ENCODE data around the gene ADAMTS2. TPM values are rescaled to one million over a fixed set of nuclear protein-coding genes. Genes with fewer than 3 reads are reported as not detected.

ADAMTS2 gene
- total and polyA plus RNA-seq, 2 donors from 2014 or later, result 2.0 to 13.6 TPM

- H3K9me3 ChIP-seq (ENCODE audit: control insufficient read depth in 2 of 3, insufficient read depth in 1 of 3, low read length in 3 of 3), result no peaks in the 10 kb centered on the region
- intact Hi-C loops (cut with DNase I), result no loop called here
- H3K36me3 ChIP-seq (ENCODE audit: control insufficient read depth in 2 of 3, insufficient read depth in 3 of 3, low read length in 3 of 3), result no peaks in the 10 kb centered on the region
- no peak overlapping the region for H3K27ac ChIP-seq (ENCODE audit: low read depth in 2 of 2, low read length in 2 of 2)
- no peak overlapping the region for H3K9ac ChIP-seq (ENCODE audit: low read length in 3 of 3)
- FAIRE-seq (no peak), DNase-seq (peak in 1 of 5 donors; percentile 30)
- no peak for TF ChIP-seq CTCF (IDR thresholded peaks at IDR 0.05; ENCODE audit: borderline replicate concordance, extremely low read depth, insufficient read depth)
- no peaks in the 10 kb centered on the region for H3K4me1 ChIP-seq (ENCODE audit: control insufficient read depth in 2 of 3, insufficient read depth in 2 of 3, low read depth in 1 of 3, low read length in 3 of 3)
- no peaks in the 10 kb centered on the region for H3K27me3 ChIP-seq (ENCODE audit: control insufficient read depth, insufficient read depth, low read length)
- no peak overlapping the region for H3K4me3 ChIP-seq (ENCODE audit: low read length in 3 of 3)
Observed at GRCh38 chr5:179311581-179311980, 33.7 kb downstream of the ADAMTS2 start.

- Histone ChIP-seq H3K9ac (ENCODE audit: low read length in 3 of 3) (no peak overlapping the region), H3K27ac (ENCODE audit: low read depth in 2 of 2, low read length in 2 of 2) (no peak overlapping the region), H3K9me3 (ENCODE audit: control insufficient read depth in 2 of 3, insufficient read depth in 1 of 3, low read length in 3 of 3) (no peaks in the 10 kb centered on the region), H3K4me1 (ENCODE audit: control insufficient read depth in 2 of 3, insufficient read depth in 2 of 3, low read depth in 1 of 3, low read length in 3 of 3) (no peaks in the 10 kb centered on the region), H3K4me3 (ENCODE audit: low read length in 3 of 3) (no peak overlapping the region), H3K36me3 (ENCODE audit: control insufficient read depth in 2 of 3, insufficient read depth in 3 of 3, low read length in 3 of 3) (no peaks in the 10 kb centered on the region), H3K27me3 (ENCODE audit: control insufficient read depth, insufficient read depth, low read length) (no peaks in the 10 kb centered on the region)
- FAIRE-seq, result no peak
- peak in 2 of 5 donors; percentile 35 to 46 for DNase-seq
- intact Hi-C loops (cut with DNase I), result no loop called here
- TF ChIP-seq CTCF (IDR thresholded peaks at IDR 0.05; ENCODE audit: borderline replicate concordance, extremely low read depth, insufficient read depth), result no peak
Observed at GRCh38 chr5:179311091-179311470, 34.2 kb downstream of the ADAMTS2 start.

GRCh38 chr5:179310439-179311090 lies 34.7 kb downstream of the ADAMTS2 start:
- Histone ChIP-seq H3K4me3 (ENCODE audit: low read length in 3 of 3) (no peak overlapping the region), H3K36me3 (ENCODE audit: control insufficient read depth in 2 of 3, insufficient read depth in 3 of 3, low read length in 3 of 3) (no peaks in the 10 kb centered on the region), H3K9me3 (ENCODE audit: control insufficient read depth in 2 of 3, insufficient read depth in 1 of 3, low read length in 3 of 3) (no peaks in the 10 kb centered on the region), H3K27ac (ENCODE audit: low read depth in 2 of 2, low read length in 2 of 2) (no peak overlapping the region), H3K4me1 (ENCODE audit: control insufficient read depth in 2 of 3, insufficient read depth in 2 of 3, low read depth in 1 of 3, low read length in 3 of 3) (no peaks in the 10 kb centered on the region), H3K27me3 (ENCODE audit: control insufficient read depth, insufficient read depth, low read length) (no peaks in the 10 kb centered on the region), H3K9ac (ENCODE audit: low read length in 3 of 3) (no peak overlapping the region)
- intact Hi-C loops (cut with DNase I), result no loop called here
- FAIRE-seq, result no peak
- no peak for TF ChIP-seq CTCF (IDR thresholded peaks at IDR 0.05; ENCODE audit: borderline replicate concordance, extremely low read depth, insufficient read depth)
- peak in 1 of 5 donors; percentile 51 for DNase-seq

All from kidney (tissue), 14 donors.